Measurements from ENCODE around the gene USP32. TPM values are rescaled to one million over a fixed set of nuclear protein-coding genes. Genes with fewer than 3 reads are reported as not detected.
"Not testable (repeated sequence)": the region's sequence is repeated elsewhere in the genome, so short reads cannot be mapped to it uniquely, and the experiment has no call there.

Gene USP32
- total RNA-seq, 1 donor from 2014 or later, result 37.4 TPM

DNA sequence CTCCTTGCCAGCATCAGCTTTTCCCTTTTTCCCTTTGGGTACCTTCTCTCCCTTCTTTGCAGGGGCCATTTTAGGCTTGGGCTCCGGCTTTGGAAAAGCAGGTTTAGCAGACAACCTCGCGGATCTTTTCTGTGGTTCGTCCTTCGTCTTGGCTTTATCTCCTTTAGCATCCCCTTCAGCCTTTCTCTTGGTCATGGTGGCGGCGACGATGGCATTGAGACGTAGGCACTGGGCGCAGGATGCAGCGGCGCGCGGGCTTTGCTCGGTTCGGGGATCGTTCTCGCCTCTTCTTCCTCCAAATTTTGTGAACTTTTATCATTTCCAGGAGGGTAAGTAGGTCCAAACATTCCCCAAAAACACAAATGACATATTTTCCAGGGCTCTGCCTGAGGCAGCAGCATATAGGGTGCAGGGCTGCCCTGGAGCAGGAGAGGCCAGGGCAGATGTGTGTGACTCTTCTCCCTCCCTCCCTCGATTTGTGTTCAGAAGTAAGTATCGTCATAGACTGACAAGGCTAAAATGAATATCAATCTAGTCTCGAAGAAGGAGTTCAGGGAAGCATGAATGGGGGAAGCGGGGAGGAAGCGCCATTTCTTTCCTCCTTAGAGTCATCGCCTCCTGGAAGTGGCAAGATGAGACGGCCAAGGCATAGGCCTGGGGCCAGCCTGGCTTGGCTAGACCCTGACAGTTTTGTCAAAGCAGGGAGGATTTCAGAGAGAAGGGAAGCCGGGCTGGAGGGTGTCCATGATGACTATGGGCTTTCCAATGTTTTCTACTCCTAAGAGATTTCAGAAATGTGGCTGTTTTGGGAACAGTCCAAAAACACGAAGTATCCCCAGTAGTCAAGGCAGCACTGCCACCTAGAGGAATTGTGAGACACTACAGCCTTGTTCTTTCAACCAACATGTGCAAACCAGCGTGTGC lies 43.6 kb upstream of the USP32 start:
- Mint-ChIP-seq H3K4me3 (ENCODE audit: unreplicated experiment) (no peak overlapping the region), H3K4me1 (ENCODE audit: unreplicated experiment) (no peaks in the 10 kb centered on the region), H3K9me3 (ENCODE audit: unreplicated experiment) (peaks cover 4% of the 10 kb centered on the region), H3K36me3 (ENCODE audit: low read depth, unreplicated experiment) (peaks cover 8% of the 10 kb centered on the region), H3K27ac (ENCODE audit: unreplicated experiment) (no peak overlapping the region), H3K27me3 (ENCODE audit: unreplicated experiment) (peaks cover 2% of the 10 kb centered on the region)
- TF ChIP-seq CTCF (IDR thresholded peaks at IDR 0.05; ENCODE audit: unreplicated experiment), result peak; percentile 83
- peak; percentile 67 for DNase-seq (ENCODE audit: low spot score)

DNA sequence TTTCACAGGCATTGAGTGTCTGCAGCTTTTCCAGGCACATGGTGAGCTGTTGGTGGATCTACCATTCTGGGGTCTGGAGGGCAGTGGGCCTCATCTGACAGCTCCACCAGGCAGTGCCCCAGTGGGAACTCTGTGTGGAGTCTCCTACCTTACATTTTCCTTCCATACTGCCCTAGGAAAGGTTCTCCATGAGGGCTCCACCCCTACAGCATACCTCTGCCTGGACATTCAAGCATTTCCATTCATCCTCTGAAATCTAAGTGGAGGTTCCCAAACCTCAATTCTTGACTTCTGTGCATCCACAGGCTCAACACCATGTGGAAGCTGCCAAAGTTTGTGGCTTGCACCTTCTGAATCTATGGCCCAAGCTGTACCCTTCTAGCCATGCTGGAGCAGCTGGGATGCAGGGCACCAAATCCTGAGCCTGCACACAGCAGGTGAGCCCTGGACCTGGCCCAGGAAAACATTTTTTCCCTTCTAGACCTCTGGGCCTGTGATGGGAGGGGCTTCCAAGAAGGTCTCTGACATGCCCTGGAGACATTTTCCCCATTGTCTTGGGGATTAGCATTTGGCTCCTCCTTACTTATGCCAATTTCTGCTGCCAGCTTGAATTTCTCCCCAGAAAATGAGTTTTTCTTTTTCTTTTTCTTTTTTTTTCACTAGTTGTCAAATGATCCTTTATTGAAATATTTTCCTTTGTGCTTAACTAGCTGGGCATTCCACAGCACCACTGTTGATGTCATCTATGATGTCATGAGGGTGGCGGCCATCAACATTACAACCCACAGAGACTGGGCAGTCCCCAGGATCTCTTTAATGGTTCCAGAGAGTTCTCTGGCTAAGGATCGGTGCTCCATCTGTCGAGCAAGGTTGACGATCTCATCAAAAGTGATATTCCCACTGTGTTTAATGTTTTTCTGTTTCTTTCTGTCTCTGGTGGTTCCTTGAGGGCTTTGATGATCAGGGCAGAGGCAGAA lies 41.4 kb upstream of the USP32 start:
- H3K27ac Mint-ChIP-seq (ENCODE audit: unreplicated experiment); DNase-seq (ENCODE audit: low spot score); H3K9me3 Mint-ChIP-seq (ENCODE audit: unreplicated experiment); H3K36me3 Mint-ChIP-seq (ENCODE audit: low read depth, unreplicated experiment); H3K27me3 Mint-ChIP-seq (ENCODE audit: unreplicated experiment); H3K4me1 Mint-ChIP-seq (ENCODE audit: unreplicated experiment): not testable (repeated sequence)
- H3K4me3 Mint-ChIP-seq (ENCODE audit: unreplicated experiment), result peak overlapping the region; percentile 15

DNA sequence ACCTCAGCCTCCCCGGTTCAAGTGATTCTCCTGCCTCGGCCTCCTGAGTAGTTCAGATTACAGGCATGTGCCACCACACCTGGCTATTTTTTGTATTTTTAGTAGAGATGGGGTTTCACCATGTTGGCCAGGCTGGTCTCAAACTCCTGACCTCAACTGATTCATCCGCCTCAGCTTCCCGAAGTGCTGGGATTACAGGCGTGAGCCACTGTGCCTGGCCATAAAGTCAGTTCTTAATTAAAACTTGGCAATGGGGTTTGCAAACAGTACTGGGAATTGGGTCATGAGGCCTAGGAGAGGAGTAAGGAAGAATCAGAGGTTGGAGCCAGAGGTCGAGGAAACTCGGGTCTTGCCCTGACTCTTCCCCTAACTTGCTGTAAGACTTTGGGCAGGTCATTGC lies 38.6 kb upstream of the USP32 start:
- not testable (repeated sequence) for H3K9me3 Mint-ChIP-seq (ENCODE audit: unreplicated experiment); H3K36me3 Mint-ChIP-seq (ENCODE audit: low read depth, unreplicated experiment); H3K4me1 Mint-ChIP-seq (ENCODE audit: unreplicated experiment); DNase-seq (ENCODE audit: low spot score); H3K27ac Mint-ChIP-seq (ENCODE audit: unreplicated experiment); H3K27me3 Mint-ChIP-seq (ENCODE audit: unreplicated experiment); H3K4me3 Mint-ChIP-seq (ENCODE audit: unreplicated experiment)

- H3K36me3 Mint-ChIP-seq (ENCODE audit: low read depth, unreplicated experiment); H3K4me3 Mint-ChIP-seq (ENCODE audit: unreplicated experiment); H3K27ac Mint-ChIP-seq (ENCODE audit: unreplicated experiment); H3K9me3 Mint-ChIP-seq (ENCODE audit: unreplicated experiment); H3K4me1 Mint-ChIP-seq (ENCODE audit: unreplicated experiment); DNase-seq (ENCODE audit: low spot score); H3K27me3 Mint-ChIP-seq (ENCODE audit: unreplicated experiment): not testable (repeated sequence)
Observed at GRCh38 chr17:60428491-60428890, 36.6 kb upstream of the USP32 start.

DNA sequence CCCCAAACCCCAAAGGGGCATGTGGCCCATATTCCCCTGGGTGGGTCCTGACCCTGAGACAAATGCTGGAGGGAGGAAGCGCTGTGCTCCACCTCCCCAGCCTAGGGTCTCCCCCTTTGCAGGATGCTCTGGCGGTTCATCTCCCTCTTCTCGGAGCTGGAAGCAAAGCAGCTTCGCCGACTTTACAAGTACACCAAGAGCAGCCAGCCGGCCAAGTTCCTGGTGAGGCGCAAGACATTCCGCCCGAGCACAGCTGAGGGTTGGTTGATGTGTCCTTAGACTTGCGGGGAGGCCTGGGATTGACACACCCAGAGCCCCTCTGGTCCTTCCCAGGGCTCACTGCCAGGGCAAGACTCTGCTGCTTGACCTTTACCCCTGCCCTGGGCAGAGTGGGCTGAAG lies 34.7 kb upstream of the USP32 start:
- no peak overlapping the region for H3K27ac Mint-ChIP-seq (ENCODE audit: unreplicated experiment)
- H3K27me3 Mint-ChIP-seq (ENCODE audit: unreplicated experiment), result peaks cover 3% of the 10 kb centered on the region
- no peak overlapping the region for H3K4me3 Mint-ChIP-seq (ENCODE audit: unreplicated experiment)
- peaks cover 2% of the 10 kb centered on the region for H3K4me1 Mint-ChIP-seq (ENCODE audit: unreplicated experiment)
- TF ChIP-seq CTCF (IDR thresholded peaks at IDR 0.05; ENCODE audit: unreplicated experiment), result no peak
- H3K9me3 Mint-ChIP-seq (ENCODE audit: unreplicated experiment), result no peaks in the 10 kb centered on the region
- no peak for DNase-seq (ENCODE audit: low spot score)
- H3K36me3 Mint-ChIP-seq (ENCODE audit: low read depth, unreplicated experiment), result no peaks in the 10 kb centered on the region

GRCh38 chr17:60425626-60426025 lies 33.7 kb upstream of the USP32 start:
- Mint-ChIP-seq H3K4me1 (ENCODE audit: unreplicated experiment) (peaks cover 5% of the 10 kb centered on the region), H3K9me3 (ENCODE audit: unreplicated experiment) (no peaks in the 10 kb centered on the region), H3K27ac (ENCODE audit: unreplicated experiment) (no peak overlapping the region), H3K36me3 (ENCODE audit: low read depth, unreplicated experiment) (no peaks in the 10 kb centered on the region), H3K27me3 (ENCODE audit: unreplicated experiment) (peaks cover 8% of the 10 kb centered on the region), H3K4me3 (ENCODE audit: unreplicated experiment) (no peak overlapping the region)
- no peak for TF ChIP-seq CTCF (IDR thresholded peaks at IDR 0.05; ENCODE audit: unreplicated experiment)
- DNase-seq (ENCODE audit: low spot score), result no peak
